Amygdala (tissue), 56 donors: ENCODE measurements around the gene ARHGAP25.

Experiments
- DNase-seq, 56 donors: peaks; one replicate each; lab custom pipeline; 2025; lab: John Stamatoyannopoulos, UW

ARHGAP25 gene

DNA sequence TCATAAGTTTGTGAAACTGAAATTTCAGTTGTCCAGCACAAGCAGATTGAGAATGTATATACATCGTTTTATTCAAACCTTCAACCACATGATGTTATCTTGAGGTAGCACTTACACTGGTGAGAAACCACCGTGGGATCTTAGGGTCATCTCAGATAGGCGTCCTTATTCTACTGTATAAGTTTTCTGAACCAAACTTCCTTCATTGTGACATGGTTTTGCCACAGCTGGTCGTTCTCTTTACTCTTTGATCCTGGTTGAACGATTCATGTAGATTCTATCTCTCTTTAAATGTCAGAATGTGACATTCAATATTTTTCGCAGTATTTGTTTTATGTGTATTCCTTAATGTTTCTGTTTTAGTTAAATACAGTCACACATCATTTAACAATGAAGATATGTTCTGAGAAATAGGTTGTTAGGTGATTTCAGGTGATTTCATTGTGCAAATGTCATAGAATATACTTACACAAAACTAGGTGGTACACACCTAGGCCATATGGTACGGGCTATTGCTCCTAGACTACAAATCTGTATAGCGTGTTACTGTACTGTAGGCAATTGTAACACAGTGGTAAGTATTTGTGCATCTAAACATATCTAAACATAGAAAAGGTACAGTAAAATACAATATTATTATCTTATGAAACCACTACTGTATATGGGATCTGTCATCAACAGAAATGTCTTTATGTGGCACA, 17.9 kb upstream of the ARHGAP25 start:
- no peak for DNase-seq

- no peak for DNase-seq
These were observed 17.3 kb upstream of the ARHGAP25 start for GRCh38 chr2:68717305-68717661.

DNA sequence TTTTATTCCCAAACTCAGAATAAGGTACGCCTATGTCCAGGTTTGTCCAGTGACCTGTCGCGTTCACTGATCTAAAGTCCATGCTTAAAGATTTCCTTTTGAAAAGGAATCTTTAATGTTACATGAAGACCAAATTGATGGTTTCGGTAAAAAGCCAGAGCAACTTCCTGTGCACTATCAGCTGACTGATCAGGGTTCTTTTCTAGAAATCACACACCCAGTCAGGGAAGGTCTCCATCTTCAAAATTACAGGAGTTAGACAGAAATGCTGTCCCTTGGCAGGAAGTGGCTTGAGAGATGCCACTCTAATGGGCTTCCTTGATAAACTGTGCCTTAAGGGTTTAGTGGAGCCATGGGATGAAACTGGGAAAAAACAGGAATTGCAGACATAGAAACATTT, 14.7 kb upstream of the ARHGAP25 start:
- no peak for DNase-seq

DNA sequence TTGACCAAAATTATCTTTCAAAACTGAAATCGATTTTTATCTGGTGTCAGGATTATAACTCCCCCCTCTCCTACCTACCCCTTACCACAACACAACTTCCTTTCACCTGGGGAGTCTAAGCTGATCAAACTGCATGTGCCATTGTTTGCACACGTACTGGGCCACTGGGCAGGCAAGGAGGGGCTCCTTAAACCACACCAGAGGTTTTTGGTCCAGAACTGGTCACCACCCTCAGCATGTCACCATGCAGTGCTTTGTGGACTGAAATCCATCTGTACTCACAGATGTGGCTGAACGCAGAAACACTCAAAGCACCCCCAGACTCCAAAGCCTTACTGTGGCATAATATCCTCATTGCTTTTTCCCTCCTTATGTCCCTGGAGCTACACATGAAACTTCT, 13.9 kb upstream of the ARHGAP25 start:
- DNase-seq = no peak

DNA sequence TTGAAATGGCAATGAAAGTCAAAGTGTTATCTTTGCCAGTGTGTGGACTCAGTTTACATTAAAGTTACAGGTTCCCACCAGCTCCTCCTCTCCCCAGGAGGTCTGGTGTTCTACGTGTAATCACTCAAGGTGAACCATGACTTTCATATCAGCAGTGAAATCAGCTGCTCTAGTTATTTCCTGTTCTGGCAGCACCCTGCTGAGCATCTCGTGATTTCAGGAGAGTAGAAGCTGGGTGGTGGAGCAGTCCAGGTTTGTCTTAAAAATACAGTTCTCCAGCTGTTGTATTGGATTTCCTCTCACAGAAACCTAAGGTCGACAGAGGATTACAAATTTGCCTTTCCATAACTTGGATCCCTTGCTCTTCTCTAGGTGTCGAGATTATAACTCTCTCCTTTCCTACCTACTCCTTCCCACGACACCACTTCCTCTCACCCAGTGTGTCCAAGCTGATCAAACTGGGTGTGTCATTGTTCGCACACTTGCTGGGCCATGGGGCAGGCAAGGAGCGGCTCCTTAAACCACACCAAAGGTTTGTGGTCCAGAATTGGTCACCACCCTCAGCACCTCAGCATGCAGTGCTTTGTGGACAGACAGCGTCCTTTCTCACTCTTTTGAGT, 13.0 kb upstream of the ARHGAP25 start:
- no peak for DNase-seq

GRCh38 chr2:68722712-68723111, 11.9 kb upstream of the ARHGAP25 start:
- no peak for DNase-seq

DNA sequence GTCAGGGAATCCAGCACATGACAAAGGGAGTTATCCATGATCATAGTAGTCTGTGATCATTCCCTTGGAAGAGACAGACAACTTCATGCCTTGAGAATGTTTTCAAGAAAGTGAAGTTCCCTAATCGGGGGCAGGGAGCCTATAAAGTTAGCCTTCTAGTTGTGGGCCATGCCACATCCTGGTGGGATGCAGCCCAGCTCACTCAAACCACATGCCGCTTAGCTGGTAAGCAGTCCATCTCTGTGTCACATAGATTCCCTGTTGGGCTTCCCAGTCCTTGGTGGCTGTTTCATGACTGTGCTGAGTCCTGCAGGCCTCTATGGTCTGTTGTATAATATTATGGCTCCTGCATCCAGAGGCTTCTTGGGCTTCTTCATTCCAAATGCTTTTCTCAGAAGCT, 11.4 kb upstream of the ARHGAP25 start:
- no peak for DNase-seq

DNA sequence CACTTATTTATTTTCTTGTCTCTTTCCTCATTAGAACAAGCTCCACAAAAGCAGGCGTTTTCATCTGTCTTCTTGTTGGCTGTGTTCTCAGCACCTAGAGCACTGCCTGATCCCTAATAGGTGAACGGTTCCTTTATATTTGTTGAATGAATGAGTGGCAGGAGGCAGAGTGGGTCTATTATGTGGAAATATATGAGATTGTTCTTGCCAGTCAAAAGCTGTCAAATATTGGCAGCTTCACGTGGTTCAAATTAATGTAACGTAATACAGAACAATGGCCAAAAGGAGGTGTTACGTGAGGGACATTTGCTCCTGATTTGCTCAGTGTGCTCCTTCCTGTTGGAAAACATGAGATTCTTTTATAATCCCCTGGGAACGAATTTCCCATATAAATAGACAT, 8.5 kb upstream of the ARHGAP25 start:
- no peak for DNase-seq

DNA sequence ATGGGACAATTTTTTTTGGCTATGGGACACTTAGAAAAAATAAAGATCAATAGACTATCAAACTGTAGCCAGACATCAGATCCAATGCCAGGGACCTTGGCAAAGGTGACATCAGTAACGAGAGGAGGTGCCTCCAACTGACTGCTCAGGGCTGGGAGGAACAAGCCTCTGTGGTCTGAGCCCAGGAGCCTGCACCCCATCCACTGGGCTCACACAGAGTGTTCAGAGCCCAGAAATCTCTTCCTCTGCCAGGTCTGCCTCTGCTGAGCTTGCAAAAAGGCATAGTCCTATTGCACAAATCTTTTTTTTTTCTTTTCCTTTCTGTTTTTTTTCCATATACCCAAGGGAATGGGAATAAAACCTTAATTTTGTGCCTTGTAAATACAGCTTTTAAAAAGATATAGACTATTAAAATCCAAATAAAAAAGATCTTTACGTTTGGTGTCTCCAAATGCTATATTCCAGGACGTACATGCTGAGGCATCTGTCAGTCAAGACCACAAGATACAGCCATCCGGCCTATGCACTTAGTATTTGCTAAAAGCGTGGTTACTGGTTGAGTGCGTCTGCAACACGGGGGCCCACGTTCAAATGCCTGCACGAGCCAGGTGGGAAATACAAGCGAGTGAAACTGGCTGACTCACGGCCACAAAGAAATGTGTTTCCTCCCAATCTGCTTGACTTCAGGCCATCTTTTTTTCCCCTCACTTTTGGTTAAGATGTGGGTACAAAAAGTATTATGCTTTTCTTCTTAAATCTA, 7.8 kb upstream of the ARHGAP25 start:
- DNase-seq = peak in 2 of 56 donors; percentile 6 to 13

- no peak for DNase-seq
These were observed 6.8 kb upstream of the ARHGAP25 start for GRCh38 chr2:68727683-68728375.

DNA sequence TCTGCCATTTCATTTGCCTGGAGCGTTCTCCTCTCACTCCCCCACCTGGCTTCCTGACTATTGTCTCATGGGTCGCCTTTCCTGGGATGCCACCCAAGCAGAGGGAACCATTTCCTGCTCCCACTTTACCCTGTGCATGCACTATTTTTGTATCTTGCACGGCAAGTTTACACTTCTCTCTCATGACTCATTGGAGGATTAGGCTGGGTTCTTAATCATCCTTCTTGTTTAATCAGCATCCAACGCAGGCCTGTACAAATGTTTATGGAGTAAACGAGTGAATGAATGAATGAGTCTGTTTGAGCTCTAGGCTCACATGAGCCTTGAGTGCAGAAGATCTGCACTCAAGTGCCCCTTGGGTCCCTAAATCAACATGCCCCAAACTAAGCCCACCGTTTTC, 3.8 kb upstream of the ARHGAP25 start:
- no peak for DNase-seq

- DNase-seq = peak in 9 of 56 donors; percentile 7 to 37 (median 14)
These were observed 2.3 kb upstream of the ARHGAP25 start for GRCh38 chr2:68732036-68732932.

GRCh38 chr2:68733365-68733764, 1.2 kb upstream of the ARHGAP25 start:
- DNase-seq = no peak

GRCh38 chr2:68734176-68734575, 435 bp upstream of the ARHGAP25 start:
- DNase-seq = no peak

GRCh38 chr2:68736086-68736485, 1.5 kb downstream of the ARHGAP25 start:
- no peak for DNase-seq

GRCh38 chr2:68737711-68738110, 3.1 kb downstream of the ARHGAP25 start:
- DNase-seq = peak in 1 of 56 donors; percentile 27

DNA sequence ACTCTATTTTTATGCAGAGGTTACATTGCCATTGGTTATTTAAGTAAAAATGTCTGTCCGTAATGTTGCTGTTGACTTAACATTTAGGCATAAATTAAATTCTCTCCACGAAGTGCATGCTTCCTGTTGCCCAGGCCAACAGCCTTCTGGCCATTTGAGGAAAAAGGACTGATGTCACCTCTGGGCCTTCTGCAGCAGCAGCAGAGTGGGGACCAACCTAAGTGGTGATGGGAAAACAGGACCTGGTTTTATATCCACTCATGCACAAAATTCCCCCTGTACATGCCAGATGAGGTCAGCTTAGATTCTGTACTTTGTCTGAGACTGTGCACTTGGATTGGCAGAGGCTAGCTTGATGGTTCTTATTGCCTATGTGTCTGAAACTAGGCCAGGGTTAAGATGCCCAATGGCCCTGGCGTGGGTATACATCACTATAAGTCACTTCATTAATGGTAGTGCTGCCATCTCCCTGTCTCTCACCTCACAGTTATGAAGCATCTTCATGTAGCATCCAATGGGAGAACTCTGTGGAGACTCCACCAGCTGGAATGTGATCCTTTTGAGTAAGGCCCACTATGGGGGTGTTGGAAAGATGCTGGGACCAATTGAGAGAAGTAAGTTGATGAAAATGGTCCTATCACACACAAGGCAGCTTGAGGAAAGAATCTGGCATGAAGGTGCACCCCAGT, 4.4 kb downstream of the ARHGAP25 start:
- DNase-seq = no peak

- no peak for DNase-seq
These were observed 5.2 kb downstream of the ARHGAP25 start for GRCh38 chr2:68739595-68740399.
